Lower leg skin (tissue), 4 donors: ENCODE results near the gene SIK3. TPM values are rescaled to one million over a fixed set of nuclear protein-coding genes. Genes with fewer than 3 reads are reported as not detected.

Experiments used
- DNase-seq, 2 donors: peaks; one replicate each; pipeline ENCODE4 v3.0.0-alpha.2; 2019; ENCODE audit warnings: low spot score in 2 of 2
- H3K4me3 ChIP-seq: fragments of 200-600 bp; sonication (generic); 2 replicates; pipeline ENCODE4 v1.5.1; 2017; ENCODE audit warnings: mild to moderate bottlenecking, low read depth; ENCODE audit not compliant: poor library complexity, severe bottlenecking
- CTCF ChIP-seq, 3 donors: fragments of 450-650 bp; IDR thresholded peaks; one replicate each; pipeline ENCODE4 v1.5.1; 2016; ENCODE audit warnings: antibody characterized with exemption in 3 of 3, mild to moderate bottlenecking in 3 of 3, moderate library complexity in 2 of 3
- POLR2A ChIP-seq, 2 donors: fragments of 450-650 bp; IDR thresholded peaks; one replicate each; pipeline ENCODE4 v1.6.1; 2016 to 2017; ENCODE audit warnings: antibody characterized with exemption in 2 of 2, mild to moderate bottlenecking in 1 of 2, moderate library complexity in 1 of 2
- WGBS, 2 donors: methylation state at CpG; one replicate each; pipeline ENCODE4 v1.1.5; 2018; 5-methylcytosine and 5-hydroxymethylcytosine counted together
- intact Hi-C: fragments of 100-400 bp; cut with DNase I; formaldehyde crosslinking; loops from one replicate; pipeline ENCODE4 v1.15.0; 2023; ENCODE audit warnings: low total_unique reads
- total RNA-seq, 4 donors: library from RNA; depleted of rRNA; stranded (reverse); fragments of >200 nt; gene quantifications; one replicate each; pipeline ENCODE4 v1.1.0, GENCODE V29; 2016

The SIK3 gene
- total RNA-seq, 4 donors from 2014 or later: 26.7 to 37.5 (median 30.1) TPM

GRCh38 chr11:116976941-116977570, 121.2 kb downstream of the SIK3 start:
- 38 to 59% methylated on average over 5 of the region's 5 CpGs for WGBS, 2 donors
- intact Hi-C loops: no loop called here
- TF ChIP-seq CTCF (IDR thresholded peaks at IDR 0.05) (no peak), POLR2A (IDR thresholded peaks at IDR 0.05) (no peak)
- DNase-seq: no peak
- H3K4me3 ChIP-seq: no peak overlapping the region

- TF ChIP-seq POLR2A (IDR thresholded peaks at IDR 0.05) (no peak), CTCF (IDR thresholded peaks at IDR 0.05) (no peak)
- no peak overlapping the region for H3K4me3 ChIP-seq
- intact Hi-C loops: no loop called here
- 97% methylated on average over 1 of the region's 1 CpG for WGBS, 2 donors
- no peak for DNase-seq
Observed at GRCh38 chr11:116975661-116976060, 122.6 kb downstream of the SIK3 start.

- H3K4me3 ChIP-seq: no peak overlapping the region
- DNase-seq: no peak
- TF ChIP-seq POLR2A (IDR thresholded peaks at IDR 0.05): no peak
- no peak for TF ChIP-seq CTCF (IDR thresholded peaks at IDR 0.05)
- intact Hi-C loops: no loop called here
Observed at GRCh38 chr11:116973270-116973669, 125.0 kb downstream of the SIK3 start.

- WGBS, 2 donors: 63 to 72% methylated on average over 4 of the region's 4 CpGs
- TF ChIP-seq CTCF (IDR thresholded peaks at IDR 0.05) (no peak), POLR2A (IDR thresholded peaks at IDR 0.05) (no peak)
- DNase-seq: no peak
- H3K4me3 ChIP-seq: no peak overlapping the region
- intact Hi-C loops: no loop called here
Observed at GRCh38 chr11:116972691-116973090, 125.5 kb downstream of the SIK3 start.

- no peak for DNase-seq
- no peak overlapping the region for H3K4me3 ChIP-seq
- intact Hi-C loops: no loop called here
- 84 to 86% methylated on average over 6 of the region's 6 CpGs for WGBS, 2 donors
- TF ChIP-seq POLR2A (IDR thresholded peaks at IDR 0.05): no peak
- TF ChIP-seq CTCF (IDR thresholded peaks at IDR 0.05): no peak
Observed at GRCh38 chr11:116970485-116971292, 127.5 kb downstream of the SIK3 start.
